Measurements from ENCODE around the gene EPB42.
A peak's percentile ranks its signal among the peaks of the same experiment; 100 is the strongest.
"Not testable (repeated sequence)": the region's sequence is repeated elsewhere in the genome, so short reads cannot be mapped to it uniquely, and the experiment has no call there.

The EPB42 gene

DNA sequence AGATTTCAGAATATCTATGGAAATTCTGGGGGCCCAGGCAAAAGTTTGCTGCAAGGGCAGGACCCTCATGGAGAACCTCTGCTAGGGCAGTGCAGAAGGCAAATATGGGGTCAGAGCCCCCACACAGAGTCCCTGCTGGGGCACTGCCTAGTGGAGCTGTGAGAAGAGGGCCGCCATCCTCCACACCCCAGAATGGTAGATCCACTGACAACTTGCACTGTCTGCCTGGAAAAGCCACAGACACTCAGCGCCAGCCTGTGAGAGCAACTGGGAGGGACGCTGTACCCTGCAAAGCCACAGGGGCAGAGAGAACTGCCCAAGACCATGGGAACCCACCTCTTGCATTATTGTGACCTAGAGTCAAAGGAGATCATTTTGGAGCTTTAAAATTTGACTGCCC, 21.8 kb downstream of the EPB42 start:
- H3K4me3 ChIP-seq (ENCODE audit: low read depth, low read length) = no peak overlapping the region
- TF ChIP-seq, protein P1, sequence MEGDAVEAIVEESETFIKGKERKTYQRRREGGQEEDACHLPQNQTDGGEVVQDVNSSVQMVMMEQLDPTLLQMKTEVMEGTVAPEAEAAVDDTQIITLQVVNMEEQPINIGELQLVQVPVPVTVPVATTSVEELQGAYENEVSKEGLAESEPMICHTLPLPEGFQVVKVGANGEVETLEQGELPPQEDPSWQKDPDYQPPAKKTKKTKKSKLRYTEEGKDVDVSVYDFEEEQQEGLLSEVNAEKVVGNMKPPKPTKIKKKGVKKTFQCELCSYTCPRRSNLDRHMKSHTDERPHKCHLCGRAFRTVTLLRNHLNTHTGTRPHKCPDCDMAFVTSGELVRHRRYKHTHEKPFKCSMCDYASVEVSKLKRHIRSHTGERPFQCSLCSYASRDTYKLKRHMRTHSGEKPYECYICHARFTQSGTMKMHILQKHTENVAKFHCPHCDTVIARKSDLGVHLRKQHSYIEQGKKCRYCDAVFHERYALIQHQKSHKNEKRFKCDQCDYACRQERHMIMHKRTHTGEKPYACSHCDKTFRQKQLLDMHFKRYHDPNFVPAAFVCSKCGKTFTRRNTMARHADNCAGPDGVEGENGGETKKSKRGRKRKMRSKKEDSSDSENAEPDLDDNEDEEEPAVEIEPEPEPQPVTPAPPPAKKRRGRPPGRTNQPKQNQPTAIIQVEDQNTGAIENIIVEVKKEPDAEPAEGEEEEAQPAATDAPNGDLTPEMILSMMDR (IDR thresholded peaks at IDR 0.05; ENCODE audit: control insufficient read depth, extremely low read depth, insufficient read depth) = no peak
- no peak for DNase-seq (ENCODE audit: low read depth)

DNA sequence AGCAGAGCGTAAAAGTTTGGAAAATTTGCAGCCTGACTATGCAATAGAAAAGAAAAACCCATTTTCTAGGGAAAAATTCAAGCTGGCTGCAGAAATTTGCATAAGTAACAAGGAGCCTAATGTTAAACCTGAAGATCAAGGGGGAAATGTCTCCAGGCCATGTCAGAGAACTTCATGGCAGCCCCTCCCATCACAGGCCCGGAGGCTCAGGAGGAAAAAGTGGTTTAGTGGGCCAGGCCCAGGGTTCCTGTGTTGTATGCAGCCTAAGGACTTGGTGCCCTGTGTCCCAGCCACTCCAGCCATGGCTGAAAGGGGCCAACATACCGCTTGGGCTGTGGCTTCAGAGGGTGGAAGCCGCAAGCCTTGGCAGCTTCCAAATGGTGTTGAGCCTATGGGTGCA, 22.3 kb downstream of the EPB42 start:
- not testable (repeated sequence) for H3K4me3 ChIP-seq (ENCODE audit: low read depth, low read length); DNase-seq (ENCODE audit: low read depth)

DNA sequence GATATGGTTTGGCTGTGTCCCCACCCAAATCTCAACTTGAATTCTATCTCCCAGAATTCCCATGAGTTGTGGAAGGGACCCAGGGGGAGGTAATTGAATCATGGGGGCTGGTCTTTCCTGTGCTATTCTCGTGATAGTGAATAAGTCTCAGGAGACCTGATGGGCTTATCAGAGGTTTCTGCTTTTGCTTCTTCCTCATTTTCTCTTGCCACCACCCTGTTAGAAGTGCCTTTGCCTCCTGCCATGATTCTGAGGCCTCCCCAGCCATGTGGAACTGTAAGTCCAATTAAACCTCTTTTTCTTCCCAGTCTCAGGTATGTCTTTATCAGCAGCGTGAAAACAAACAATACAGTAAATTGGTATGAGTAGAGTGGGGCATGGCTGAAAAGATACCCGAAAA, 23.0 kb downstream of the EPB42 start:
- not testable (repeated sequence) for DNase-seq (ENCODE audit: low read depth); H3K4me3 ChIP-seq (ENCODE audit: low read depth, low read length)

DNA sequence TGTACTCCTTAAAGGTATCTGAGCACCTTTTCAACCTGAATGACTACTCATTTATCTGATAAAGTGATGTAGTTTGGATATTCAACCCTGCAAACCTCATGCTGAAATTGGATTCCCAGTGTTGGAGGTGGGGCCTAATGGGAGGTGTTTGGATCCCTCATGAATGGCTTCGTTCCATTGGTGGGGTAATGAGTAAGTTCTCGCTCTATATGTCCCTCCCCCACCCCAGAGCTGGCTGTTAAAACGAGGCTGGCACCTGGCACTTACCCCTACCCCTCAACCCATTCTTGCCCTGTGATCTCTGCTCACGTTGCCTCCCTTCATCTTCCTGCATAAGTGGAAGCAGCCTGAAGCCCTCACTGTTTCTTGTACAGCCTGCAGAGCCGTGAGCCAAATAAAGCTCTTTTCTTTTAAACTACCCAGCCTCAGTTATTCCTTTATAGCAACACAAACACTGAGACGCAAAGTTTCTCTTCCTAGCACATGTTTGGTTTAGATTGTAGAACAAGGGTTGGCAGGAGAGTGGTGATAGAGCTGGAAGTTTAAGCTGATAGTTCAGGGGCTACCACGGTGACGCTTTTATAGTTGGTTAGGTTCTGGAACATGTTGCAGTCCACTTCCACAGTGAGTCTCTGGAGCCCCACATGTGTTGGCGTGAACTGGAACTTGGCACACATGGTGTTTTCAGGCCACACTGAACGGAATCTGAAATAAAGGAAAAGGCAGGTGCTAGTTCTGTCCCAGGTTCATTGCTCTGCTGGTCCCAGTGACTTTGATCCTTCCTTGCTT, 23.9 kb downstream of the EPB42 start:
- DNase-seq (ENCODE audit: low read depth) = no peak
- TF ChIP-seq, protein P1 (IDR thresholded peaks at IDR 0.05; ENCODE audit: control insufficient read depth, extremely low read depth, insufficient read depth) = no peak
- no peak overlapping the region for H3K4me3 ChIP-seq (ENCODE audit: low read depth, low read length)

DNA sequence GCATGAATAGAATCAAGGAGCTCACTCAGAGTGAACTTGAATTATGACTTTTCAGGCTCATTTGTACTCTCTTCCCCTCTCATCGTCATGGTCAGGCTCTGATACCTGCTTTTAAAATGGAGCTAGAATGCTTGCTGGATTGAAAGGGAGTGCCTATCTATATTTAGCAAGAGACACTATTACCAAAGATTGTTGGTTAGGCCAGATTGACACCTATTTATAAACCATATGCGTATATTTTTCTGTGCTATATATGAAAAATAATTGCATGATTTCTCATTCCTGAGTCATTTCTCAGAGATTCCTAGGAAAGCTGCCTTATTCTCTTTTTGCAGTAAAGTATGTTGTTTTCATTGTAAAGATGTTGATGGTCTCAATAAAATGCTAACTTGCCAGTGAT, 26.0 kb downstream of the EPB42 start:
- no peak for DNase-seq (ENCODE audit: low read depth)
- TF ChIP-seq, protein P1 (IDR thresholded peaks at IDR 0.05; ENCODE audit: control insufficient read depth, extremely low read depth, insufficient read depth) = no peak
- no peak overlapping the region for H3K4me3 ChIP-seq (ENCODE audit: low read depth, low read length)

DNA sequence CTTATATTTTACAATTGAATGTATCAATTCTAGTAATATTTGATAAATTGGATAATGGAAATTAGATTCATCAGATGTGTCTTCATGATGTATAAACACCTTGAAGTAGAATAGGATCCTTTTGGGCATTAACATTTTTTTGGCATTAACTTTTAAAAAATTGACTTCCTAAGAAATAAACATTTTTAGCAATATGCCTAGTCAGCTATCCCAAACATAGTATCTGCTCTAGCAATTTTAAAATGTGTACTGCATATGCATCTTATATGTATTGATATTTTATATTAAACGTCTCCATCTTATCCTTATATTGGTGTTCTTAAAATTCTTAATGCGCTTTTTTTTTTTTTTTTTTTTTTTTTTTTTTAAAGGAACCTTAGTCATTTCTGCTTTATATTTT, 27.1 kb downstream of the EPB42 start:
- TF ChIP-seq, protein P1 (IDR thresholded peaks at IDR 0.05; ENCODE audit: control insufficient read depth, extremely low read depth, insufficient read depth) = no peak
- DNase-seq (ENCODE audit: low read depth) = no peak
- no peak overlapping the region for H3K4me3 ChIP-seq (ENCODE audit: low read depth, low read length)

DNA sequence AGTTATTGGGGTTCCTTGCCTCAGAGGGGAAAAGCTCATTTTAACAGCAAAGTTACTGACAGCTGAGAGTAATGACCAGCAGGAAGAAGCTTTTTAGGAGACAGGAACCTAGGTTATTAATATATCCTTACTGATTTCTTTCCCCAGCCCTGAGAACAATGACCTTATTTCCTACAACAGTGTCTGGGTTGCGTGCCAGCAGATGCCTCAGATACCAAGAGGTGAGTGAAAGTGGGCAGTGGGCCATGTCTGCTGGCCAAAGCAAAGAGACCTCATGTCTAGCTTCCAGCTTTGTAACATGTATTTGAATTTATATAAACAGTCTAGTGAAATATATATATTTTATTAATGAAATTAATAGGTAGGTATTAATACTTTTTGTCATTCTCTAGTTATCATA, 30.6 kb downstream of the EPB42 start:
- TF ChIP-seq, protein P1 (IDR thresholded peaks at IDR 0.05; ENCODE audit: control insufficient read depth, extremely low read depth, insufficient read depth) = no peak
- peak; percentile 91 for DNase-seq (ENCODE audit: low read depth)
- H3K4me3 ChIP-seq (ENCODE audit: low read depth, low read length) = no peak overlapping the region

DNA sequence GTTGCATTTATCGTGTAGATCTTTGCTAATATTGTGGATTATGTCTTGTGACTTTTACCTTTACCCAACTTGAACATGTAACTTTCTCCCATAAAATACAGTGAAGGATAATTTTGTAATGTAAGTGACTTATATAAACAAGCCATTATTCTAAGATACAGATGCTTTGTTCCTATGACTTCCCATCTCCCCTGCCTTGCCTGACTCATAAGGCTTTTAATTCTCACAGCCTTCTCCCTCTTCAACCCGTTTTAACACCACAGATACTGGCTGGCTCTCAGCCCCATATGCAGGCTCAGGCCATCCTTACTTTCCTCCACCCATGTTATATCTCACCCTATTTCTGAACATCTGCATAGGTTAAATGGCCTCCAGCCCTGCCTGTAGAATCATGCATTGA, 31.5 kb downstream of the EPB42 start:
- TF ChIP-seq, protein P1 (IDR thresholded peaks at IDR 0.05; ENCODE audit: control insufficient read depth, extremely low read depth, insufficient read depth) = no peak
- H3K4me3 ChIP-seq (ENCODE audit: low read depth, low read length) = no peak overlapping the region
- DNase-seq (ENCODE audit: low read depth) = no peak
